Measurements from ENCODE around the gene MYOCOS.

GRCh38 chr1:171640225-171640624 lies 18.2 kb downstream of the MYOCOS start:
- TF ChIP-seq, protein P1, sequence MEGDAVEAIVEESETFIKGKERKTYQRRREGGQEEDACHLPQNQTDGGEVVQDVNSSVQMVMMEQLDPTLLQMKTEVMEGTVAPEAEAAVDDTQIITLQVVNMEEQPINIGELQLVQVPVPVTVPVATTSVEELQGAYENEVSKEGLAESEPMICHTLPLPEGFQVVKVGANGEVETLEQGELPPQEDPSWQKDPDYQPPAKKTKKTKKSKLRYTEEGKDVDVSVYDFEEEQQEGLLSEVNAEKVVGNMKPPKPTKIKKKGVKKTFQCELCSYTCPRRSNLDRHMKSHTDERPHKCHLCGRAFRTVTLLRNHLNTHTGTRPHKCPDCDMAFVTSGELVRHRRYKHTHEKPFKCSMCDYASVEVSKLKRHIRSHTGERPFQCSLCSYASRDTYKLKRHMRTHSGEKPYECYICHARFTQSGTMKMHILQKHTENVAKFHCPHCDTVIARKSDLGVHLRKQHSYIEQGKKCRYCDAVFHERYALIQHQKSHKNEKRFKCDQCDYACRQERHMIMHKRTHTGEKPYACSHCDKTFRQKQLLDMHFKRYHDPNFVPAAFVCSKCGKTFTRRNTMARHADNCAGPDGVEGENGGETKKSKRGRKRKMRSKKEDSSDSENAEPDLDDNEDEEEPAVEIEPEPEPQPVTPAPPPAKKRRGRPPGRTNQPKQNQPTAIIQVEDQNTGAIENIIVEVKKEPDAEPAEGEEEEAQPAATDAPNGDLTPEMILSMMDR (IDR thresholded peaks at IDR 0.05), result no peak
- TF ChIP-seq POLR2A (IDR thresholded peaks at IDR 0.05), result no peak
